ENCODE results near the gene CPB2.

- TF ChIP-seq CTCF (IDR thresholded peaks at IDR 0.05; ENCODE audit: low read depth, low read length, poor library complexity, severe bottlenecking) = no peak
- no peak for TF ChIP-seq EZH2phosphoT487 (IDR thresholded peaks at IDR 0.05; ENCODE audit: borderline replicate concordance, low read length)
Observed at GRCh38 chr13:46137627-46138317, 32.9 kb upstream of the CPB2 start.

All from DOHH2 (cell line).